CD4-positive, CD25-positive, alpha-beta regulatory T cell (primary cell): ENCODE measurements around the gene CYP11A1. TPM values are rescaled to one million over a fixed set of nuclear protein-coding genes. Genes with fewer than 3 reads are reported as not detected.

Experiments
- ATAC-seq, 2 donors: fragments of 150-1000 bp; cut with Tn5 transposase; one replicate each; pipeline ENCODE4 v1.10.0; 2021; ENCODE audit warnings: low read depth in 2 of 2, moderate number of reproducible peaks in 2 of 2, moderate library complexity in 1 of 2
- DNase-seq, 3 donors: peaks; one replicate each; pipeline versions ENCODE4 v3.0.0 to v3.0.0-alpha.2; 2012 to 2022; ENCODE audit warnings: mixed read lengths in 1 of 3
- H3K27ac ChIP-seq: one replicate; pipeline ENCODE4 v1.7.0; 2013; ENCODE audit warnings: mild to moderate bottlenecking, low read length; ENCODE audit not compliant: insufficient read depth, poor library complexity, severe bottlenecking
- H3K27me3 ChIP-seq: one replicate; pipeline ENCODE4 v1.7.0; 2013; ENCODE audit warnings: low read length; ENCODE audit not compliant: control insufficient read depth, insufficient read depth
- H3K36me3 ChIP-seq: one replicate; pipeline ENCODE4 v1.7.0; 2013; ENCODE audit warnings: mild to moderate bottlenecking, low read length, moderate library complexity; ENCODE audit not compliant: control insufficient read depth, insufficient read depth
- H3K4me1 ChIP-seq: 2 replicates; pipeline ENCODE4 v1.7.0; 2013; ENCODE audit warnings: mild to moderate bottlenecking, low read length; ENCODE audit not compliant: insufficient read depth, control insufficient read depth, poor library complexity, severe bottlenecking
- H3K4me3 ChIP-seq: one replicate; pipeline ENCODE4 v1.7.0; 2013; ENCODE audit warnings: low read depth, mild to moderate bottlenecking, low read length, moderate library complexity
- H3K9me3 ChIP-seq, 2 experiments: 1 replicate in 1 of 2; 2 replicates in 1 of 2; pipeline ENCODE4 v1.7.0; 2013; ENCODE audit warnings: low read length in 2 of 2, mild to moderate bottlenecking in 1 of 2, moderate library complexity in 1 of 2; ENCODE audit not compliant: control insufficient read depth in 2 of 2
- H3K27ac Mint-ChIP-seq, 3 donors: one replicate each; pipeline ENCODE4 v1.8.0; 2020 to 2022; ENCODE audit warnings: mild to moderate bottlenecking in 3 of 3, mixed read lengths in 3 of 3, moderate library complexity in 2 of 3
- H3K27me3 Mint-ChIP-seq: one replicate; pipeline ENCODE4 v1.8.0; 2022; ENCODE audit warnings: mild to moderate bottlenecking, mixed read lengths
- H3K36me3 Mint-ChIP-seq: one replicate; pipeline ENCODE4 v1.8.0; 2020; ENCODE audit warnings: mixed read lengths
- H3K4me1 Mint-ChIP-seq, 4 donors: one replicate each; pipeline ENCODE4 v1.8.0; 2020 to 2022; ENCODE audit warnings: mixed read lengths in 4 of 4, mild to moderate bottlenecking in 1 of 4
- H3K4me3 Mint-ChIP-seq, 4 donors: one replicate each; pipeline ENCODE4 v1.8.0; 2020 to 2022; ENCODE audit warnings: mild to moderate bottlenecking in 4 of 4, mixed read lengths in 4 of 4, moderate library complexity in 3 of 4
- H3K9me3 Mint-ChIP-seq, 7 donors: one replicate each; pipeline ENCODE4 v1.8.0; 2020 to 2022; ENCODE audit warnings: mixed read lengths in 7 of 7, mild to moderate bottlenecking in 3 of 7, moderate library complexity in 2 of 7
- polyA plus RNA-seq, 4 donors: library from polyadenylated mRNA; unstranded; fragments of 300-500 nt; fragmentation: Illumina TruSeq; gene quantifications; one replicate each; pipeline ENCODE4 v1.2.3, GENCODE V29; 2021
- total RNA-seq: library from RNA; stranded (reverse); gene quantifications from one replicate; pipeline ENCODE4 v1.2.3, GENCODE V29; 2022

CYP11A1 gene
- total and polyA plus RNA-seq, 5 donors from 2014 or later, result not detected

- H3K27me3 Mint-ChIP-seq, result peaks cover 12% of the 10 kb centered on the region
- H3K27ac Mint-ChIP-seq, result no peak overlapping the region
These were observed 77.8 kb downstream of the CYP11A1 start for GRCh38 chr15:74289671-74290070.

More at GRCh38 chr15:74289671-74290070, 77.8 kb downstream of the CYP11A1 start:
- peaks cover 4% of the 10 kb centered on the region for H3K27me3 ChIP-seq
- Mint-ChIP-seq H3K9me3 (peaks cover 0 to 3% (median 0%) of the 10 kb centered on the region in 7 donors), H3K36me3 (no peaks in the 10 kb centered on the region), H3K4me1 (peaks cover 0 to 6% (median 1%) of the 10 kb centered on the region in 4 donors), H3K4me3 (no peak overlapping the region)
- no peak overlapping the region for H3K4me3 ChIP-seq
- H3K9me3 ChIP-seq, result peaks cover 0 to 5% of the 10 kb centered on the region in 2 experiments
- no peaks in the 10 kb centered on the region for H3K36me3 ChIP-seq
- H3K4me1 ChIP-seq, result no peaks in the 10 kb centered on the region
- no peak for ATAC-seq
- H3K27ac ChIP-seq, result no peak overlapping the region
- DNase-seq, result no peak

Other genes starting within 250 kb of the CYP11A1 start
- gene ISLR2, start 237.1 kb downstream of the CYP11A1 start, total RNA-seq, result not detected
- gene ISLR2, start 237.1 kb downstream of the CYP11A1 start, polyA plus RNA-seq, result not detected
- gene ISLR, start 193.9 kb downstream of the CYP11A1 start, total RNA-seq, result not detected
- not detected for gene ISLR, start 193.9 kb downstream of the CYP11A1 start, polyA plus RNA-seq
- not detected for gene STRA6, start 164.9 kb downstream of the CYP11A1 start, total RNA-seq
- gene STRA6, start 164.9 kb downstream of the CYP11A1 start, polyA plus RNA-seq, result not detected
- not detected for gene CCDC33, start 131.3 kb downstream of the CYP11A1 start, total RNA-seq
- not detected for gene CCDC33, start 131.3 kb downstream of the CYP11A1 start, polyA plus RNA-seq
- gene SEMA7A, start 66.3 kb upstream of the CYP11A1 start, total RNA-seq, result 5.0 TPM
- under 1 TPM in 3 of 4 donors, not detected in 1; 0.09 to 0.39 (median 0.11) TPM for gene SEMA7A, start 66.3 kb upstream of the CYP11A1 start, polyA plus RNA-seq
- gene UBL7, start 93.5 kb upstream of the CYP11A1 start, total RNA-seq, result 30.9 TPM
- 100 to 1,000 TPM; 123 to 177 (median 144) TPM for gene UBL7, start 93.5 kb upstream of the CYP11A1 start, polyA plus RNA-seq
- gene ARID3B, start 173.6 kb upstream of the CYP11A1 start, total RNA-seq, result 63.5 TPM
- gene ARID3B, start 173.6 kb upstream of the CYP11A1 start, polyA plus RNA-seq, result 10 to 100 TPM in 2 of 4 donors, 1 to 10 TPM in 2; 9.7 to 11.2 (median 10.5) TPM
- gene CLK3, start 248.2 kb upstream of the CYP11A1 start, total RNA-seq, result 289 TPM
- 10 to 100 TPM; 58.4 to 79.7 (median 75.0) TPM for gene CLK3, start 248.2 kb upstream of the CYP11A1 start, polyA plus RNA-seq